ENCODE data around the gene KLHL17.

GRCh38 chr1:970973-971730, 10.8 kb downstream of the KLHL17 start:
- TF ChIP-seq POLR2AphosphoS5 (IDR thresholded peaks at IDR 0.05) (no peak), CTCF (IDR thresholded peaks at IDR 0.05) (no peak)

Measured in prostate gland (tissue), 2 donors.